Calu3 (cell line): Measurements from ENCODE around the gene POC1A. TPM values are rescaled to one million over a fixed set of nuclear protein-coding genes. Genes with fewer than 3 reads are reported as not detected.

Experiments
- BruUV-seq: library from RNA; stranded (reverse); fragments of 400-500 nt; replicated peaks from 2 replicates; lab custom pipeline; 2021; lab: Mats Ljungman, UMichigan
- CTCF ChIA-PET: fragments of 300-600 bp; sonication (Branson Sonifier 250); formaldehyde crosslinking; loops from one replicate; lab custom pipeline; 2022; ENCODE audit warnings: antibody characterized with exemption; lab: Charles Lee
- DNase-seq: peaks from one replicate; pipeline ENCODE4 v3.0.0; 2022
- H3K27ac Mint-ChIP-seq: one replicate; pipeline ENCODE4 v1.8.0; 2022; ENCODE audit warnings: mixed read lengths; ENCODE audit not compliant: unreplicated experiment
- H3K27me3 Mint-ChIP-seq: one replicate; pipeline ENCODE4 v1.8.0; 2022; ENCODE audit warnings: mixed read lengths; ENCODE audit not compliant: unreplicated experiment
- H3K36me3 Mint-ChIP-seq: one replicate; pipeline ENCODE4 v1.8.0; 2022; ENCODE audit warnings: mild to moderate bottlenecking, moderate library complexity, mixed read lengths; ENCODE audit not compliant: insufficient read depth, unreplicated experiment
- H3K4me1 Mint-ChIP-seq: one replicate; pipeline ENCODE4 v1.8.0; 2022; ENCODE audit warnings: mild to moderate bottlenecking, low read depth, mixed read lengths; ENCODE audit not compliant: unreplicated experiment
- H3K4me3 Mint-ChIP-seq: one replicate; pipeline ENCODE4 v1.8.0; 2022; ENCODE audit warnings: mild to moderate bottlenecking, low read depth, moderate library complexity, mixed read lengths; ENCODE audit not compliant: unreplicated experiment
- H3K9me3 Mint-ChIP-seq: one replicate; pipeline ENCODE4 v1.8.0; 2022; ENCODE audit warnings: low read depth, mixed read lengths; ENCODE audit not compliant: unreplicated experiment
- CTCF ChIP-seq: fragments of 200-600 bp; IDR thresholded peaks from one replicate; pipeline ENCODE4 v1.8.0; 2022; ENCODE audit warnings: antibody characterized with exemption; ENCODE audit not compliant: unreplicated experiment
- intact Hi-C: fragments of 100-400 bp; cut with micrococcal nuclease; formaldehyde crosslinking; loops from one replicate; pipeline ENCODE4 v1.10.0; 2022; ENCODE audit not compliant: unreplicated experiment
- total RNA-seq: library from RNA; stranded (reverse); gene quantifications from 2 replicates; pipeline ENCODE4 v1.2.3, GENCODE V29; 2022

POC1A gene
- total RNA-seq, 1 experiment from 2014 or later = 26.9 TPM

- H3K4me1 Mint-ChIP-seq = no peaks in the 10 kb centered on the region
- no peaks in the 10 kb centered on the region for H3K9me3 Mint-ChIP-seq
- CTCF ChIA-PET = no interaction called here
- H3K27me3 Mint-ChIP-seq = no peaks in the 10 kb centered on the region
- H3K27ac Mint-ChIP-seq = no peak overlapping the region
- intact Hi-C loops = loop anchor here (5.0 kb wide), 1 partner anchor 118 kb away; no protein-coding TSS in a partner anchor
- TF ChIP-seq CTCF = no peak
- no peak overlapping the region for H3K4me3 Mint-ChIP-seq
- no peak for DNase-seq
- peaks cover 11% of the 10 kb centered on the region for H3K36me3 Mint-ChIP-seq
- no TSS peak for BruUV-seq
These were observed 34.4 kb downstream of the POC1A start for GRCh38 chr3:52119826-52120225.

DNA sequence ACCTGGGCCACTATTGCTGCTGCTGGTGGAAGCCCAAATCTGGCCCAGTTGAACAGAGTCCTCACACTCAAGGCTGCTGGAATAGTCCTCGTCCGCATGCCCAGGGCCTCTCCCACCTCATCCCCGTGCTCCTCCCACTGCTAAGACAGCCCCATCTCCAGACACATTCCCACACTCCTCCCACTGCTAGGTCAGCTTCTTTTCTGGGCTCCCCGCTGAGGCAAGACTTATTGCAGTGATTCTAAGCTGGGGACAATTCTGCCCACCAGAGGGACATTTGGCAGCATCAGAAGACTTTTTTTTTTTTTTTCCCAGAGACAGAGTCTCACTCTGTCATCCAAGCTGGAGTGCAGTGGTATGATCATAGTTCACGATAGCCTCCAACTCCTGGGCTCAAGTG lies 35.1 kb downstream of the POC1A start:
- H3K27me3 Mint-ChIP-seq = no peaks in the 10 kb centered on the region
- CTCF ChIA-PET = no interaction called here
- no peak for DNase-seq
- H3K36me3 Mint-ChIP-seq = peaks cover 11% of the 10 kb centered on the region
- no peaks in the 10 kb centered on the region for H3K9me3 Mint-ChIP-seq
- H3K4me3 Mint-ChIP-seq = no peak overlapping the region
- TF ChIP-seq CTCF = no peak
- no peak overlapping the region for H3K27ac Mint-ChIP-seq
- BruUV-seq = no TSS peak
- no peaks in the 10 kb centered on the region for H3K4me1 Mint-ChIP-seq
- intact Hi-C loops = no loop called here

DNA sequence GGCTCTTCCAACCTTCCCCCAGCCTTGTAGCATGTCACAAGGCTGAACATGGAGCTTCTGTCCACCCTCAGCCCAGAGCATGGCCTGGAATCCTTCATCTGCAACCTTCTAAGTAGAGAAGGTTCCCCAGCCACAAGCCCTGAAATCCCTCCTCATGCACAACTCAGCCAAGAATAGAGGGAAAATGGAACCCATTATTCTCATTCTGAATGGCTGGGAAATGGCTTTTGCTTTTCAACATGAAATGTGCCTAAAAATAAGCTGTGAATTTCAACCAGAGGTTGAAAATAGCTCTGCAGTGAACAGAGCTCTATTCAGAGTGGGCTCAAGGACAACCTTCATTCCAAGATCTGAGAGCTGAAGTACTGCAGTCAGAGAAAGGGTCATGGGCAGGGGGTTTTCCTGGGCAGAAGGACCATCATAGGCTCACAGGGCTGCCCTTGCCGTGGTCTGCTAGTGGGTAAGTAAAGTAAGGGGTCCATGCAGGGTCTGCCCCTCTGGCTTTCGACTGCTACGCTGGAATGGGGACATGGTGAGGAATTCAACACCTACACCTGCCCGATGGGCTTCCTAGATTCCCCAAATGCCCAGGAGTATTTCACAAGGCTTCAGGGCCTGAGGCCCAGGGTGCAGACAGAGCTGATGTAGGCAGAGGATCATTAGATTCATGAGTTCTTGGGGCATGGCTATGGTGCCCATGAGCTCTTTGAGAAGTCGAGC lies 35.9 kb downstream of the POC1A start:
- CTCF ChIA-PET = no interaction called here
- intact Hi-C loops = no loop called here
- H3K27ac Mint-ChIP-seq = no peak overlapping the region
- DNase-seq = no peak
- no peak for TF ChIP-seq CTCF
- no TSS peak for BruUV-seq
- H3K27me3 Mint-ChIP-seq = no peaks in the 10 kb centered on the region
- H3K9me3 Mint-ChIP-seq = no peaks in the 10 kb centered on the region
- peaks cover 11% of the 10 kb centered on the region for H3K36me3 Mint-ChIP-seq
- H3K4me3 Mint-ChIP-seq = no peak overlapping the region
- H3K4me1 Mint-ChIP-seq = no peaks in the 10 kb centered on the region

DNA sequence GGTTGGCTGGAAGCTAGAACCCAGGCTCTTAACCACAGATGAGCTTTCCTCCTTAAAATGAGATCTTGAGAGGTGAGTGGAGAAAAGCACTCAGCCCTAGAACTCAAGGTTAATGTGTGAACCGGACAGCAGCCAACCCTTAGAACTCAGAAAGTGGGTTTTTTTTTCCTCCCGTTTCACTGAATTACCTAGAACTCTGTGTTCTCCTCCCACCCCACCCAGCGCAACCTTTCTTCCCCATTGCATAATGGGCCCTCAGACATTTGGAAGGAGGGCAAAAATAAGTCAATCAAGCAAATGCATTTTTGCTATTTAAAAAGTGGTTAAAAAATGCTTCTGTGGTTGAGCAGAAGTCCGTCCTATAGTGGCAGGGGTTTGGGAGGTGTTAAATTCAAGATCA lies 36.7 kb downstream of the POC1A start:
- no peak overlapping the region for H3K27ac Mint-ChIP-seq
- H3K36me3 Mint-ChIP-seq = peaks cover 11% of the 10 kb centered on the region
- no peak for DNase-seq
- no peak overlapping the region for H3K4me3 Mint-ChIP-seq
- no TSS peak for BruUV-seq
- H3K4me1 Mint-ChIP-seq = no peaks in the 10 kb centered on the region
- CTCF ChIA-PET = no interaction called here
- no peaks in the 10 kb centered on the region for H3K27me3 Mint-ChIP-seq
- no peaks in the 10 kb centered on the region for H3K9me3 Mint-ChIP-seq
- intact Hi-C loops = no loop called here
- TF ChIP-seq CTCF = no peak
